GM18520 (cell line): ENCODE measurements around the gene BCOR.
A peak's percentile ranks its signal among the peaks of the same experiment; 100 is the strongest.

ENCODE experiments used
- ATAC-seq: cut with Tn5 transposase; IDR thresholded peaks from one replicate; pipeline ENCODE4 v1.9.1; 2021; ENCODE audit not compliant: unreplicated experiment

Gene BCOR

DNA sequence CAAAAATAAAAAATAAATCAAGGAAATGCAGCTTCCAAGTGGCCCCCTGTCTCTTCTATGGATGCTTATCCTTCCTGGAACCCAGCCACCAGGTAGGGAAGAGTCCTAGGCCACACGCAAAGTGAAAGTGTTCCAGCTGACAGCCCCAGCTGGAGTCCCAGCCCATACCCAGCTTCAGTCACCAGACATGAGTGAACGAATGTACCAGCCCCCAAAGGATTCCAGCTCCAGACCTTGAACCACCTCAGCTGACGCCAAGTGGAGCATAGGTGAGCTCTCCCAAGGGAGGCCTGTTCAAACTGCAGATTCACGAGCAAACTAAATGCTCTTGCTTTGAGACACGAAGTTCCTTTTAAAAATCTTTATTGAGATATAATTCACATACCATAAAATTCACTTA is 62.0 kb downstream of the BCOR start:
- no peak for ATAC-seq

DNA sequence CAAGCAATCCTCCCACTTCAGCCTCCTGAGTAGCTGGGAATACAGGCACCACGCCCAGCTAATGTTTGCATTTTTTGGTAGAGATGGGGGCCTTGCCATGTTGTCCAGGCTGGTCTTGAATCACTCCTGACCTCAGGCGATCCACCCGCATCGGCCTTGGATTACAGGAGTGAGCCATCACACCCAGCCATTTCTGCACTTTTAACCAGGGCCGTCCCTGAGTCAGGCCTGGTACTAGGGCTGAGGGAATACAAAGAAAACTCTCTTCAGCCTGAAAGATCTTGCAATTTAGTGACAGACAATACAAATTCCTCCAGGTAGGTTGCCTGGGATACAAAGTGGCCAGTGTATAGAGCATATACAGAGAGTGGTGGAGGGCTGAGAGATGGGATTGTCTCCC is 65.8 kb downstream of the BCOR start:
- ATAC-seq = no peak

DNA sequence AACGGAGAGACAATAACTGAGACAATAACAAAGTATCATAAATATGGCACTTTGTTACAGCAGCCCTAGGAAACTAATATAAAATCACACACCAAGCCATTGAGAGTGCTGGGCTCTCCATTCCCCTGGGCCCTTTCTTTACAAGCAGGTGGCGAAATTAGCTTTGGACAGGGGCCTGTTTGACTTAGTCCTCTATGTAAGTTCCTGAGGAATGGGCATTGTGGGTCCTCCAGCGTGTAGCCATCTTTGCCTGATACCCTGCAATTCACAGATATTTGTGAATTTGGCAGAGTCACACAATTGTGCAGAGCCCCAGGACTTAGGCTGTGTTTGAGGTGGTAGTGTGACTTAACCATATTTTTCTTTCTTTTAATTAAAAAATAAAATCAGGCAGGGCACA is 67.6 kb downstream of the BCOR start:
- ATAC-seq = no peak

DNA sequence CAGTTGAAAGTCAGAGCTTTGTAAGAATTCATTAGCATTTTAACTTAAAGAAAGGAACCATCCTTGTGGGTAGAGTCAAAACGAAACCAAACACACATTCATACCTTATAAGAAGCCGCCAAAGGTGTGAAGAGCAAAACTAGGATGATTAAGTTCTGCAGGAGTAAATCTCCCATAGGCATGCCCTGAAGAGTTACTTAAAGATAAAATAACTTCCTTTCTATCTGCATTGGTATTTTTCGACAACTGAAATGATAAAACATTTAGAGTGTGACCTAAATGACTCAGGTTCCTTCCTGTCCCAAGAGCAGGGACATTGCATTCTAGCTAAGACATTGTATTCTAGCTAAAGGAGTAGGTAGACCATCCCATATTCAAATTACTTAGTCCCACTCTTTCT is 75.3 kb downstream of the BCOR start:
- peak; percentile 55 for ATAC-seq

DNA sequence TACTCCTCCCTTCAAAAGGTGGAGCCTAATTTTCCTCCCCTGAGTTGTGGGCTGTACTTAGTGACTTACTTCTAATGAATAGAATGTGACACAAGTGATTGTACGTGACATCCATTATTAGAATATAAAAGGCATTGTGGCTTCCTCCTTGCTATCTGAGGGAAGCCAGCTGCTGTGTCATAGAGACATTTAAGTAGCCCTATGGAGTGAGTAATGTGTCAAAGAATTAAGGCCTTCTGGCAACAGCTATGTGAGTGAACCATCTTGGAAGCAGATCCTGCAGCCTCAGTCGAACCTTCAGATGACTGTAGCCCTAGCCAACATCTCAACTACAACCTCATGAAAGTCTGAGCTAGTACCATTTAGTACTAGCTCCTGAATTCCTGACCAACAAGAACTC is 76.1 kb downstream of the BCOR start:
- ATAC-seq = no peak

DNA sequence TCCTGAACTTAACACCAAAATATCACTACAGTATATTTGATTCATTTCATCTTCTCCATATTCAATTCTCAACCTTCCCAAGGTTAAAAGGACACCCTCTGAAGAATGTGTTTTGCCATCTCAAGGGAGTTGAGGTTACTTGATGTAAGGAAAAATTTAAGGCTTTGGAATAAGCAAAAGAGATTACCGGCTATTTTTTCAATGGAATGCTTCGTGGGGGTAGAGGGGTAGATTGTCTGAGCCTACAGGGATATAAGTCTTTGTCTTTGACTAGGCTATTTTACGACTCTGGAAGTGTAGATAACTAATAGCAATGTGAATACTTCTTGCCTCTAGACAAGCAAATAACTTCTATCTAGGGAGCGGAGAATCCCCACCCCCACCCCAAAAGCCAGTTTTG is 78.2 kb downstream of the BCOR start:
- no peak for ATAC-seq

DNA sequence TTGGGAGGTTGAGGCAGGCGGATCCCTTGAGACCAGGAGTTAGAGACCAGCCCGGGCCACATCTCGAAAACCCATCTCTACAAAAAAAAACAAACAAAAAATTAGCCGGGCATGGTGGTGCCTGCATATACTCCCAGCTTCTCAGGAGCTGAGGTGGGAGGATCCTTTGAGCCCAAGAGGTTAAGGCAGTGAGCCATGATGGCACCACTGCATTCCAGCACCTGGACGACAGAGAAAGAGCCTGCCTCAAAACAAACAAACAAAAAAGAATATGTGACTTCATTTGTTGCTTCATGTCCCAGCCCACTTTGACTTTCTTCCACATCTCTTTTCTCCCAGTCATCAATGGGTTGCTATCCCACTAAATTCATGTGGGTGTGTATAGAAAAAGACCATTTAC is 79.7 kb downstream of the BCOR start:
- ATAC-seq = no peak

DNA sequence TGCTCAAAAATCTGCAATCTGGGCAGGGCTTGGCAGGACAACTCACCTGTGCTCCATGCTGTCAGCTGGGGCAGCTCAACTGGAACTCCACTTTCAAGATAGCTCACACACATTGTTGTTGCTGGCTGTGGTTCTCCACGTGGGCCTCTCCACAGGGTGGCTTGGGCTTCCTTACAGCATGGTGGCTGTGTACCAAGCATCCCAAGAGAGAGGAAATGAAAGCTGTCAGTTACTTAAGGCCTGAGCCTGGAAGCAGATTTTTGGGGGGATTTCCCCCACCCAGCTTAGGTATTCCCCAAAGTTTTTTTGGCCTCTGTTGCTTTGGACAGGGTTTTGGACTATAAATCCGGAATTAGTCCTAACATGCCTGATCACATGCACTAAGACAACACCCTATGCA is 81.0 kb downstream of the BCOR start:
- no peak for ATAC-seq

DNA sequence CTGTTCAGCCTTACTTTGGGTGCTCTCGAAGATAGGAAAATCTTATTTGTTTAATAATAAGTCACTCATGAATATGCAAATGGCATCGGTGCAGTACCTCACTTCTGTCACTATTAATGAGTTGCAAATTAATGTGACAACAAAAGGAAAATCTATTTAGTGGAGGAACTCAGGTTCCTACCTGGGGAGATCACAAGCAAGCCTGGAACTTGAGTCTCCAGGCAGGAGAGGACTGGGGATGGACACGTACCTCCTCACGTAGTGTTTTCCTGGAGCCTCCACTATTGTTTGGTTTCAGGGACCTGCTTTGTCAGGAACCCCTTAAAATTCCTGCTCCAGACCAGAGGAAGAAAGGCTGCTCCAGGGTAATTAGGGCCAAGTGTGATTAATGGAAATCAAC is 82.1 kb downstream of the BCOR start:
- no peak for ATAC-seq

DNA sequence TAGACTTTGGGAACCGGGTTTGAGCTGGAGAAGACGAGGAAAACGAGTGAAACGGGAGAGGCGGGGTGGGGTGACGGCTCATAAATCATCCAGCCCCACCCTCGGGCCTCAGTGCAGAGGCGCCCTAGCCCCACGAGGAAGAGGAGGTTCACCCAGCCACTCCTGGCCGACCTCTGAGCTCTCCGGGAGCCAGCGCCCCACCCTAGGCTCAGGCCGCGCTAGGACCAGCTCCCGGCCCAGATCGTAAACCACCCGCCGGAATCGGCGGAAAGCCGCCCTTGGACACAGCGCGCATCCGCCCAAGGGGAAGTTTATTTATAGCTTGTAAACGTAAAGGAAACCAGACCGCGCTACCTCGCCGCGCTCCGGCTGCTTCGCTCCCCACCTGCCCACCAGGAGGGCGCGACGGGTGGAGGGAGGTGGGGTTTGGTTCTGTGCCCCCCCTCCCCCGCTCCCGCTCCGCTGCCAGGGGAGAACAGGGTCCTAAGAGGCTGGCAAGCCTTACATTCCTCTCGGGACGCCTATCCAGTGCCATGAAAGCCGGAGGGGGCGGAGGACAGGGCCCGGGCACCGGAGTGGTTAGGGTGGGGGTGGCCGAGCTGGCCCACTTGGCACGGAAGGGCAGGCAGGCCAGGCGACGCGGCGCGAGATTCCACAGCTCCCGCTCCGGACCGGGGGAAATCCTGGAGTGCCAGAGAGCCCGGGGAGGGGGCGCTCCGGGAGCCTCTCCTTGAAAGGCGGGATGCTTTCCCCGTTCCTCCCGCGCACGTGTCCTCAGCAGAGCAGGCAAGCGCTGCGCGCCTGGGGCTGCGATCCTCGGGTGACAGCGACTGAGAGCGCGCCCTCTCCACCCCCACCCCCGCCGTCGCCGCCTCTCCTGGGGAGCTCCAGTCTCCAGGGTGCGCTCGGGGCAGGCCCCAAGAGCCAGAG is 84.2 kb downstream of the BCOR start:
- no peak for ATAC-seq

DNA sequence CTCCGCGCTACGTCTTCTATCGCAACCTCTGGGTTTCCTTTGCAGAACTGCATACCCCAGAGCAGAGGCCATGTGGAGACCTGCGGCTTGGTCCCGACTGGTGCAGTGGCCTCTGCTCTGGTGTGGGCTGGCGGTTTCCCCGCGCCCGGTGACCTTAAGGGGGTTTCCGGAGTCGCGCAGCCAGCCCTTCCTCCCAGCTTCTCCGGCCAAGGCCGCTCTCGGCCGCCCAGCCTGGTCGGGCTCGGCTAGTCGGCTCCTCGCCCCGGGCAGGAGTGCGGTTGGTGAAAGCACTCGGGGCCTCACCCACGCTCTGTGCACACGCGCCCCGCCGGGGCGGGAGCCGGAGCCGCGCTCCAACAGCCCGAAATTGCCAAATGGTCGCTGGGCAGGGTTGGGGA is 84.9 kb downstream of the BCOR start:
- no peak for ATAC-seq

DNA sequence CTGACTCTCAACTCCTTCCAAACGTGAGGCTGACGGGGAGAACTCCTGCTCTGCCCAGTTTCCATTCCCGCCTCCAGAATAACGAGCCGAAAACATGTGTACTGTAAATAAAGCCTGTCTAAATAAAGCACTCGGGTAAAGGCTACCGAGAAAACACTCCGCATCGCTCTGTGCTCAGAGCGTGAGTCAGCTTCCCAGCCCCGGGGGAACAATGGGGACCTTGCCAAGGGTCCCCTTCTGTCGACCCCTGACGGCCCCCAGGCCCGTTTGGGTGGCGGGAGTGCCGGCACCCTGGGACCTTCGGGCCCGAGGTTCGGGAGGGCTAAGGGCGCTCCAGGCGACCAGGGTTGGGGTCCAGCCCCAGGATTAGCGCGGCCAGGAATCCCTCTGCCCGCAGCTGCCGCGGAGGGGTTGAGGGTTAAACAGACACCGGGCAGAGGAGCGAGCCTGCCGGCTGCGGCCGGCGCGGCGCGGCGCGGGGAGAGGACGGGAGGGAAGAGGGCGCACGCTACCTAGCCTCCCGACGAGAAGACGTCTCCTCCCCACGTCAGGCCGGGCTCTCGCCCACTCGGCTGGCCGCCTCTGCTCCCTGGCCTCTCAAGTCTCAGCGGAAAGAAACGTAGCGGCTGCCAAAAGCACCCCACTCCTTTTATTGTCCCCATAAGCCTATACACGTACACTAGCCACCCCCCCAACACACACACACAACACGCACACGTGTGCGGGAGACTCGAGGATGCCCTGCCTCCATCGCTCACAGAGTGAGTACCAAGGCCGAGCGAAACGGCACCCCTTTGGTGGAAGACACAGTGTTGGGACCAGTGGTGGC is 85.5 kb downstream of the BCOR start:
- no peak for ATAC-seq

DNA sequence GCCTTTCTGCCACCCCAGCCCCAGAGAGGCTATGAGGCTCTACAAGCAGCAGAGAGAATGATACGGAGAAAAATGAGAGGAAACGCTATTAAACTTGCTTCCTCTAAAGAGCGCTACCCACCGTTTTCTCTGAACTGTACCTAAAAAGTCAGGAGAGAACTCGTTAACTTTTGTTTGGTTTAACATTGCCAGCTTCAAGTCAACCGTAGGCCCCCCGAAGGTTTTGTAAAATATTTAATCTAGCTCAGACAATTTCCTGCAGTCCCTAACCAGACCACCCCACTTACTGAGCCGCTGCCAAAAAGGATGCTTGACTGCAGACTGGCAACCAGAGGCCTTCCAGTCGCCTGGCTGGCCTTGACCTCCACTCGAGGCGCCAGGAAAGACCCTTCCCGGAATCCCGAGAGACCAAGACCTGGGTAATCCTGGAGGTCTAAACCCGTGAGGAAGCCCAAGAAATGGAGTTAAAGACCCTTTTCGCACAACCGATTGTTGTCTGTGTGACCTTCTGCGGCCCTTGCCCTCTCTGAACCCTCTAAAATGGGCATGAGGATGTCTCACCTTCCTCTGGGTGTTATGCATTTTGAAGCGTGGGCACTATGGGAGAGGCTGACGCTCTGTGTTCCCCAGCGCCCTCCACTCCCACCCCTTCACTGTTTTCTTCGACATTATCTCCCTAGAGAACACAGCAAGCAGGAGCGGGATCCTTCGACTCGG is 86.3 kb downstream of the BCOR start:
- ATAC-seq = no peak

DNA sequence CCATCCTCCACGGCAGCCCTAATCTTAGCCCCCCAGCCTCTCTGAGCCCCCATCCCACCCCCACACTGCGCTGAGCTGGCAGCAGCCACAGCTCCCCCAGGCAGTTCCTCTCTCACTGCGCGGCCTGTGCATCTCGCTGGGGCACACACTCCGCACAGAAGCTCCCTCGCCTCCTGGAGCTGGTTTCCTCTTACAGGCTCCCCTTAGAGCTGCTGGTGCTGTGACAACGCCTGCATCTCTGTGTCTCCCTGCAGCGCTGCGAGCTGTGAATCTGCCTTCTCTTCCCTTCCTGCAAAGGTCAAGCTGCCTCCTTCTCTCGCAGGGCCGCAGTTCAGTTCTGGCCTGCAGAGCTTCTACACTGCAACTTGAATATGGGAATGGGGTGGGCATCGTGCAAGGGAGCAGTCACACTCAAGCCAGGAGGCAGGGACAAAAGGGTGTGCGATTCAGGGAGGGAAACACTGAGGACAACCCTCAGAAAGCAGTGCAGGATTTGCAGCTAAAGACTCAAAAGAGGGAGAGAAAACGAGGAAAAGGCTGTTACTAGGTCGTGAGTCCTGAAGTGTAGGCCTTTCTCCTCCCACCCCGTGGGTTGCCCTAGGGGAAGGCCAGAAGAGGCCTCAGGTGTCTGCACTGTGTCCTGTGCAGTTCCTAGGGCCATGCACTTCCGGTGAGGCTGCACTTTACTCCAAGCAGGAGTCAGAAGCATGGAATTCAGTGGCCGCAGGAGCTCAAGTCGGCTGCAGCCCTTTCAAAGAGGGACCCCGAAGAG is 87.0 kb downstream of the BCOR start:
- ATAC-seq = no peak

DNA sequence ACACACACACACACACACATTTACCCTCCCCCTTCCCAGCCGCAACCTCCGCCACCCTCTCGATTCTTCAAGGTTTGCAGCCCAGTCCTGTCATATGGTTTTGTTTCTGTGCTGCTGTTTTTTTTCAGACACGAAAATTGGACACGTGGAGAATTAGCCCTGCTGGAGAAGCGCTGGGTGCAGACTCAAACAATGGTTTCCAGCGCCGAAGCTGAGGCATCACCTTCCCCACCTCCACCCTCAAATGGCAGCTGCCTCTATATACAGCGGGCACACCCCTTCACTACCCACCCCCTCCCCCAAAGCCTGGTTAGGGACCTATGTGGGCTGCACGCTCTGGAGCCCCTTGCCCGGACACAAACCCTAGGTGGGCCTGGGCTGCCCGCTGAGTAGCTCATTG is 87.9 kb downstream of the BCOR start:
- ATAC-seq = no peak

DNA sequence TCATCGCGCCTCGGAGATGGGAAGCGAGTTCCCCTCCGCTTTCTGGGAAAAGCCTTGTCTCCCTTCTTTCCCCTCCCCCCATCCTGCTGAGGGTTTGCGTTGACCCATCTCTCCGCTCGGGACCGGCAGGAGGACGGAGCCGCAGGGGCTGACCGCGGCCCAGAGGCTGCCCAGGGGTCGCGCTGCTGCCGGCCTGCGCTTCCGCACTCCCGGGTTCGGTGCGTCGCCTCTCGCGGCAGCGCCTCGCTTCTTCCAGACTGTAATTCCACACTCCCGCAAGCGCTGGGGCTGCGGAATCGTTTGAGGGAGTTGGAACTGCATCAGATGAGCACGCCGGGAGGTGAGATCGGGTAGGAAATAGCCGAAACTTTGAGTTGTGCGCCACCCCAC is 88.3 kb downstream of the BCOR start:
- ATAC-seq = no peak

DNA sequence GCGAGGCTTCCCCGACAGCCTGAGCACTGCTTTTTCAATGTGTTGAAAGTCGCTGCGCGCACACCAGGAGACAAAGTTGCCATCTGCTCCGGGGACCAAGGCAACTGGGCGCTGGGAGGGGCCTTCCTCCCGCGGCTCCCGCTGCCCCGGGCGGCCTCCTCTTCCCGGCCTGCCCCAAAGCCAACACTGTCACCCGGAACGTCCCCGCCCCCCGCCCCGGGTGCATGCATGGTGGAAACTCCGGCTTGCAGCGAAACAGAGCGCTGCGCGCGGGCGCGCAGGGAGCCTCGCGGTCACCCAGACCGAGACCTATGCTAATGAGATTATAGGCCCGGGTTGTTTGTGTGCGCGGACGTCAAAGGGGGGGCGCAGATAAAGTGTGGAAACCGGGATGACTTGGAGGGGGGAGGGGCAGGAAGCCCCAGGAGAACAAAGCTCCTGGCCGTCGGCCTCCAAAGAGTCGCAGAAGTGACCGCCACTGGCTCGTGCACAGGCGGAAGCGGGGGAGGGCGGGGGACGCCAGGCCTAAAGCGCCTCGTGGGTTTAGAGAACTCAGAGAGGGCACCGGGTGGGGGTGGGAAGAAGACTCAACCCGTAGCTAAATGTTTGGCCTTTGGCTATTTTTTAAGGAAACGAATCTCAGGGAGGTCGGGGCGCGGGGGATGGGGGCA is 88.8 kb downstream of the BCOR start:
- no peak for ATAC-seq

DNA sequence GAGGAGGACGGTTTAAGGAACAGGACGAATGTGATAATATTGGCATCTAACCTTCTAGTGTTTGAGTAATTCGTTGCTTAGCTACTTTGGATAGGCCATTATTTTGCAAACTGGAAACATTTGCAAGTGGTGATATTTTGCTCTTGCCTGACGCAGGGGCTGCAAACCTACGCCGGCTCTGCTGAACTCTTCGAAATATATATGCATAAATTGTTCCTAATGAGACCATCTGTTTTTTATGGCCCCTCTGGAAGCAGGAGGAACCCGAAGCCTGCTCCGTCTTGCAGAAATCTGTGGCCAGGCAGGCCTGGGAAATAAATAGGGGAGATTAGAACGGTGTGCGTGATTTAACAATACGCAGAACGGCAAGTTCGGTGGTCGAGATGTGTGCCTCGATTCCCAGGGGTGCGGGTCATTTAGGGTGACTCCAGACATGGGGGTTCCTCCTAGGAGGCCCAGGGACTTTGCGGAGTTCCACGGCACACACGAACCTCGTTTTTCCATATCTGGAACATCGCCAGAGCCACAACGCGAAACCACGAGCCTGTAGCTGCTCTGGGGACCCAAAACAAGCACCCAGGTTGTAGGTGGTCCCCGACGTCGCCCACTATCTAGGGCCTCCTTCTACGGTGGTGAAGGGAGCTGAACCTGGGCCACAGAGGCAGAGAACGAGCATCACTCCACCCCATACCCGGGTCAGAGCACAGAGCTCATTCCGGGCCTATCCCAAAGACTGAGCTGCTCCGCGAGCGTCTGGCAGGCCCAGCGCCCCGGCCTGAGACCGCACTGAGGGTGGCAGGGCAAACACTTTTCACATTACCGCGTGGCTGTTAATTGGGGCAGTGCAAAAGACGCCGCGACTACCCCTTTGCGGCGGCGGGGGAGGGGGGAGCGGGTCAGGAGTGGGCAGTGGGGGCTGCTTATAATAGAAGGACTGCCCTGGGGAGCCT is 89.7 kb downstream of the BCOR start:
- no peak for ATAC-seq

DNA sequence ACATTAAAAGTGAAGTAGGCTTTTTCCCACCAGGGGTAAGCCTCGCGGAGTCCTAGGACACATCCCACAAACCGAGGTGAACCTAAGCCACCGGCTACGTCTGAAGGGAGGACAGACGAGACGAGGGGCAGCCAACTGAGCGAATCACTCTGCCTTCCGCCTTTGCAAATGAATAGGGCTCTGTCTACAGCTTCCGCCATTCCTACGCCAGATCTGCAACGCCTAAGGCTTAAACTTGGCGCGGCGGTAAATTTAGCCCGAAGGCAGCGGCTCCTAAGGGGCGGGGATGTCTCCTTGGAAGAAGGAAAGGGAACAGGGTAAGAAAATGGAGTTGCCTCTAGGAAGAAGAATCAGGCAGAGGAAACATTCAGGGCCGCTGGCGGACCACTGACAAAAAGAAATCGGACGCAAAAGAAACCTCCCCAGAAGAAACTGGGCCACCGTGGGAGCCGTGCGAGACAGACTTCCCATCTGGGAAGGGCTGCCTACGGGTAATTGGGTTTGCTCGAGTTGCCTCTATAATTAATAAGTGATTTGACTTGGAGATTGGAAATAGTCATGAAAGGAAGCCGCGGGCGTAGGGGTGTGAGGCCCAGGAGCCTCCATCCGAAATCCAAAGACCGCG is 90.5 kb downstream of the BCOR start:
- no peak for ATAC-seq
